Measurements from ENCODE around the gene ZNF552. TPM values are rescaled to one million over a fixed set of nuclear protein-coding genes. Genes with fewer than 3 reads are reported as not detected.

Gene ZNF552
- total RNA-seq, 4 donors from 2014 or later = 5.4 to 7.0 (median 5.9) TPM

DNA sequence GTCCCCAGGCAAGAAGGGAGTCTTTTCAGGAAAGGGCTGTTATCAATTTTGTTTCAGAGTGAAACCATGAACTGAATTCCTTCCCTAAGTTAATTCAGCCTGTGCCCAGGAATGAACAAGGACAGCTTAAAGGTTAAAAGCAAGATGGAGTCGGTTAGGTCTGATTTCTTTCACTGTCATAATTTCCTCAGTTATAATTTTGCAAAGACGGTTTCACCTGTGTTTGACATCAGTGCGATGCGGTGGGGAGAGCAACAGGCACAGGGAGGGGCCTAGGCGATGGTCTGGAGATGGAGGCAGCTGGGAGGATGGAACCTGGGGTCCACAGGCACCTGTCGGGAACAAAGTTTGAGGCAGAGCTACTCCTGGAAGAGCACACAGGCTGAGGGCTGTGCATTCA is 5.9 kb upstream of the ZNF552 start:
- intact Hi-C loops (cut with DNase I; ENCODE audit: low total_unique reads) = no loop called here
- WGBS, 2 donors = 72 to 79% methylated on average over 6 of the region's 6 CpGs
- no peak for DNase-seq (ENCODE audit: low spot score in 2 of 2)
- TF ChIP-seq, protein P1, sequence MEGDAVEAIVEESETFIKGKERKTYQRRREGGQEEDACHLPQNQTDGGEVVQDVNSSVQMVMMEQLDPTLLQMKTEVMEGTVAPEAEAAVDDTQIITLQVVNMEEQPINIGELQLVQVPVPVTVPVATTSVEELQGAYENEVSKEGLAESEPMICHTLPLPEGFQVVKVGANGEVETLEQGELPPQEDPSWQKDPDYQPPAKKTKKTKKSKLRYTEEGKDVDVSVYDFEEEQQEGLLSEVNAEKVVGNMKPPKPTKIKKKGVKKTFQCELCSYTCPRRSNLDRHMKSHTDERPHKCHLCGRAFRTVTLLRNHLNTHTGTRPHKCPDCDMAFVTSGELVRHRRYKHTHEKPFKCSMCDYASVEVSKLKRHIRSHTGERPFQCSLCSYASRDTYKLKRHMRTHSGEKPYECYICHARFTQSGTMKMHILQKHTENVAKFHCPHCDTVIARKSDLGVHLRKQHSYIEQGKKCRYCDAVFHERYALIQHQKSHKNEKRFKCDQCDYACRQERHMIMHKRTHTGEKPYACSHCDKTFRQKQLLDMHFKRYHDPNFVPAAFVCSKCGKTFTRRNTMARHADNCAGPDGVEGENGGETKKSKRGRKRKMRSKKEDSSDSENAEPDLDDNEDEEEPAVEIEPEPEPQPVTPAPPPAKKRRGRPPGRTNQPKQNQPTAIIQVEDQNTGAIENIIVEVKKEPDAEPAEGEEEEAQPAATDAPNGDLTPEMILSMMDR (IDR thresholded peaks at IDR 0.05) = no peak
- TF ChIP-seq POLR2A (IDR thresholded peaks at IDR 0.05) = no peak
- H3K4me3 ChIP-seq (ENCODE audit: low read depth, poor library complexity, severe bottlenecking) = no peak overlapping the region

DNA sequence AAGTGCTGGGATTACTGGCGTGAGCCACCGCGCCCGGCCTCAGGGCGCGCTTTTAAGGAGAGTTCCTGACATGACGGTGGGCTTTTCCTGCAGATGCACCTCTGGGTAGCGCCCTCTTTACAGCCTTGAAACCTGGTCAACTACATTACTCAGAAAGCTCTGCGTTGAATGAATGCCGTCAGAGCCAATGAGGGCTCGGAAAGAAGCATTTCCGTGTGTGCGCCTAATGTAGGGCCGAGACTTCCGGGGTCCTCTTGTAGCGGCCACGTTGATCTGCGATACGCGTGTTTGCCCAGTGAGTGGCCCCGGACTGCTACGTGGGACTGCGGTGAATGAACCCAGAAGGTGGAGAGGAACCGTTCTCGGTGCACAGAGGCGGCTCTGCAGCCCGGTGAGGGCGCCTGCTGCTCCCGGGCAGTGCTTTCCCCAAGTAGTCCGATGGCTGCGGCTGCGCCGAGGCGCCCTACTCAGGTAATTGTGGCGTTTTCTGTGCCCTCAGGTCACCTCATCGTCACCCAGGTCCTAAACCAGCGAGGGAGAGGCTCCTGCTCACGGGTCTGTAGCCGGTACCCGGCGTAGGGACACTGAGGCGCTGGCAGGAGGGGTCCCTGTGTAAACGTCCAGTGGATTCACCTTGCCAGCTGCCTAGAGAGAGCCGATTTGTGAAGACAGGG is 4.9 kb upstream of the ZNF552 start:
- 0 to 1% methylated on average over 39 to 44 of the region's 44 CpGs for whole genome bisulfite sequencing, 2 donors
- intact Hi-C loops (cut with DNase I; ENCODE audit: low total_unique reads) = no loop called here
- DNase-seq (ENCODE audit: low spot score in 2 of 2) = peak; percentile 84 to 93
- no peak for TF ChIP-seq POLR2A (IDR thresholded peaks at IDR 0.05)
- TF ChIP-seq, protein P1 (IDR thresholded peaks at IDR 0.05) = no peak
- H3K4me3 ChIP-seq (ENCODE audit: low read depth, poor library complexity, severe bottlenecking) = peak overlapping the region; percentile 96

DNA sequence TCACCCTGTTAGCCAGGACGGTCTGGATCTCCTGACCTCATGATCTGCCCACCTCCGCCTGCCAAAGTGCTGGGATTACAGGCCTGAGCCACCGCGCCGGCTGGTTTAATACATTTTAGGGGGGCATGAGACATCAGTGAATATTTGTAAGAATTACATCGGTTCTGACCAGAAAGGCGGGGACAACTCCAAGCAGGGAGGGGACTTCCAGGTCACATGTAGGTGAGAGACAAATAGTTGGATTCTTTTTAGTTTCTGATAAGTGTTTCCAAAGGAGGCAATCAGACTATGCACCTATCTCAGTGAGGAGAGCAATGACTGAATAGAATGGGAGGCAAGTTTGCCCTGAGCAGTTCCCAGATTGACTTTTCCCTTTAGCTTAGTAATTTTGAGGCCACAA is 3.7 kb upstream of the ZNF552 start:
- intact Hi-C loops (cut with DNase I; ENCODE audit: low total_unique reads) = no loop called here
- TF ChIP-seq POLR2A (IDR thresholded peaks at IDR 0.05) = no peak
- TF ChIP-seq, protein P1 (IDR thresholded peaks at IDR 0.05) = no peak
- 82 to 89% methylated on average over 7 of the region's 7 CpGs for WGBS, 2 donors

DNA sequence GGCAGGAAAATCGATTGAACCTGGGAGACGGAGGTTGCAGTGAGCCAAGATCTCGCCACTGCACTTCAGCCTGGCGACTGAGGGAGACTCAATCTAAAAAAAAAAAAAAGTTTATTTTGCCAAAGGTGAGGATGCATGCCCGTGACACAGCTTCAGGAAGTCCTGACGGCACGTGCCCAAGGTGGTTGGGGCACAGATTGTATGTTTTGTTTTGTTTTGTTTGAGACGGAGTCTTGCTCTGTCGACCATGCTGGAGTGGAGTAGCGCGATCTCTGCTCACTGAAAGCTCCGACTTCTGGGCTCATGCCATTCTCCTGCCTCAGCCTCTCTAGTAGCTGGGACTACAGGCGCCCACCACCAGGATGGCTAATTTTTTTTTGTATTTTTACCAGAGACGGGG is 3.3 kb upstream of the ZNF552 start:
- no peak overlapping the region for H3K4me3 ChIP-seq (ENCODE audit: low read depth, poor library complexity, severe bottlenecking)
- intact Hi-C loops (cut with DNase I; ENCODE audit: low total_unique reads) = no loop called here
- TF ChIP-seq, protein P1 (IDR thresholded peaks at IDR 0.05) = no peak
- TF ChIP-seq POLR2A (IDR thresholded peaks at IDR 0.05) = no peak
- WGBS, 2 donors = 93 to 95% methylated on average over 14 of the region's 14 CpGs
- DNase-seq (ENCODE audit: low spot score in 2 of 2) = no peak

More for the DNA sequence above, 3.7 kb upstream of the ZNF552 start:
- no peak overlapping the region for H3K4me3 ChIP-seq (ENCODE audit: low read depth, poor library complexity, severe bottlenecking)
- no peak for DNase-seq (ENCODE audit: low spot score in 2 of 2)

DNA sequence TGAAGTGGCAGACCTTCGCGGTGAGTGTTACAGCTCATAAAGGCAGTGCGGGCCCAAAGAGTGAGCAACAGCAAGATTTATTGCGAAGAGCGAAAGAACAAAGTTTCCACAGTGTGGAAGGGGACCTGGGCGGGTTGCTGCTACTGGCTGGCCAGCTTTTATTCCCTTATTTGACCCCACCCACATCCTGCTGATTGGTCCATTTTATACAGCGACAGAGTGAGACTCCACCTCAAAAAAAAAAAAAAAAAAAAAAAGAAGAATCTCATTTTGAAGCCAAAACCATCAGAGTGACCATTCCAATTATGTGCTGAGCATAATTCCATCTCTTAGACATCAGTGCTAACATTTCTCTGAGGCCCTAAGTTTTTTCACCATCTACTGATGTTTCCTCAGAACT is 1.9 kb upstream of the ZNF552 start:
- DNase-seq (ENCODE audit: low spot score in 2 of 2) = no peak
- H3K4me3 ChIP-seq (ENCODE audit: low read depth, poor library complexity, severe bottlenecking) = no peak overlapping the region
- no peak for TF ChIP-seq POLR2A (IDR thresholded peaks at IDR 0.05)
- TF ChIP-seq, protein P1 (IDR thresholded peaks at IDR 0.05) = no peak
- 85 to 87% methylated on average over 7 of the region's 7 CpGs for WGBS, 2 donors
- intact Hi-C loops (cut with DNase I; ENCODE audit: low total_unique reads) = no loop called here
